Endothelial cell of umbilical vein (primary cell): Measurements from ENCODE around the gene RAD51B.

Experiments used
- EZH2 ChIP-seq: IDR thresholded peaks from 2 replicates; pipeline ENCODE4 v1.6.1; 2012; ENCODE audit warnings: borderline replicate concordance, low read depth, mild to moderate bottlenecking, moderate library complexity, low read length, inconsistent platforms; ENCODE audit not compliant: severe bottlenecking
- FOS ChIP-seq: IDR thresholded peaks from 2 replicates; pipeline ENCODE4 v1.6.1; 2011; ENCODE audit warnings: mild to moderate bottlenecking, low read length, moderate library complexity, borderline replicate concordance; ENCODE audit not compliant: insufficient read depth
- JUN ChIP-seq: IDR thresholded peaks from 2 replicates; pipeline ENCODE4 v1.6.1; 2011; ENCODE audit warnings: borderline replicate concordance, low read depth; ENCODE audit not compliant: insufficient read length, insufficient read depth
- MYC ChIP-seq: IDR thresholded peaks from one replicate; pipeline ENCODE4 v1.6.1; 2011; ENCODE audit warnings: mild to moderate bottlenecking, low read depth, low read length
- POLR2A ChIP-seq: IDR thresholded peaks from 2 replicates; pipeline ENCODE4 v1.6.1; 2012; ENCODE audit warnings: low read depth, mild to moderate bottlenecking, control low read depth, low read length
- POLR2AphosphoS5 ChIP-seq: IDR thresholded peaks from 2 replicates; pipeline ENCODE4 v1.6.1; 2012; ENCODE audit warnings: low read depth, mild to moderate bottlenecking, control low read depth, low read length, moderate library complexity; ENCODE audit not compliant: insufficient read depth
- TF ChIP-seq, protein P1 (sequence below), 2 donors: IDR thresholded peaks; 1 replicate in 1 of 2; 2 replicates in 1 of 2; pipeline ENCODE4 v1.5.1; 2011; ENCODE audit warnings: low read length in 2 of 2, mild to moderate bottlenecking in 2 of 2, moderate library complexity in 2 of 2, control low read depth in 1 of 2, inconsistent platforms in 1 of 2, low read depth in 1 of 2; ENCODE audit not compliant: insufficient read depth in 1 of 2; ENCODE audit errors: extremely low read depth in 1 of 2
- TF ChIP-seq, protein P2 (sequence below): IDR thresholded peaks from 2 replicates; pipeline ENCODE4 v1.6.1; 2011; ENCODE audit not compliant: insufficient read depth, insufficient read length

DNA sequence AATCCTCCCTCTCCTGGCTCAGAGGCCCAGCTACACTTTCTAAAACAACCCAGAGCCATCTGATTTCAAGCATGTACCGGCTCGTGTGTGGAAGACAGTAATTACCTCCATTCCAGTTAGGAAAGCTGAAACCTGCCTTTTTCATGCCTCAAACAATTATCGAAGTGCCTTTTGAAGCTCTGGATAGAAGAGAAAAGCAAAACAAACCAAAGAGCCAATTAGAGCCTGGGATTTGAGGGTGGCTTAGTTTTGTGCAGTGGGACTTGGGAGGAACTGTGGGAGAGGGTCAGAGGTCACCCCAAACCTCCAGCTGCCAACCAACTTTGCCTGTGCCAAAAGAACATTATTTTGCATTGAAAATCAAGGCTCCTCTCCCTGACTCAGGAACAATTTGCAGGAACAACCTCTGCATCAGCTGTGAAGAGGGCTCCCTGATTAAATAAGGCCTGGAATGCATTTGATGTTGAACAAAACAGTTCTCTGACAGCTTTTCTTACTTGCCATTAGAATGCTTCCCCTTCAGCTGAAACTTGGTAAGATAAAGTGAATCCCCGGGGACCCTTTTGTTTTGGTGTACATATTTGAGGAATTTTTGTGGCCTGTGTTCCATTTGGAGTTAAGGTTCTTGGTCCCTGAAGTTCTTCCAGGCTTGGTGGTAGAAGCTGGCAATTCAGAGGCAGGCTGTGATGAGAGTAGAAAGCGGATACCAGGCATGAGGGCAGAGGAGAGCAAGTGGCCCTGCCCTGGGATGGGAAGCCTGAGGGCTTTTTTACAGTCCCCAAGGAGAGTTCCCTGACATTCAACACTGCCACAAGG, 703.1 kb downstream of the RAD51B start:
- TF ChIP-seq POLR2A (no peak), MYC (no peak), JUN (no peak), EZH2 (no peak), POLR2AphosphoS5 (no peak), FOS (no peak)
- TF ChIP-seq, protein P1, sequence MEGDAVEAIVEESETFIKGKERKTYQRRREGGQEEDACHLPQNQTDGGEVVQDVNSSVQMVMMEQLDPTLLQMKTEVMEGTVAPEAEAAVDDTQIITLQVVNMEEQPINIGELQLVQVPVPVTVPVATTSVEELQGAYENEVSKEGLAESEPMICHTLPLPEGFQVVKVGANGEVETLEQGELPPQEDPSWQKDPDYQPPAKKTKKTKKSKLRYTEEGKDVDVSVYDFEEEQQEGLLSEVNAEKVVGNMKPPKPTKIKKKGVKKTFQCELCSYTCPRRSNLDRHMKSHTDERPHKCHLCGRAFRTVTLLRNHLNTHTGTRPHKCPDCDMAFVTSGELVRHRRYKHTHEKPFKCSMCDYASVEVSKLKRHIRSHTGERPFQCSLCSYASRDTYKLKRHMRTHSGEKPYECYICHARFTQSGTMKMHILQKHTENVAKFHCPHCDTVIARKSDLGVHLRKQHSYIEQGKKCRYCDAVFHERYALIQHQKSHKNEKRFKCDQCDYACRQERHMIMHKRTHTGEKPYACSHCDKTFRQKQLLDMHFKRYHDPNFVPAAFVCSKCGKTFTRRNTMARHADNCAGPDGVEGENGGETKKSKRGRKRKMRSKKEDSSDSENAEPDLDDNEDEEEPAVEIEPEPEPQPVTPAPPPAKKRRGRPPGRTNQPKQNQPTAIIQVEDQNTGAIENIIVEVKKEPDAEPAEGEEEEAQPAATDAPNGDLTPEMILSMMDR (IDR thresholded peaks at IDR 0.05; ENCODE audit: extremely low read depth in 1 of 2, insufficient read depth in 1 of 2, low read depth in 1 of 2, low read length in 2 of 2) = no peak
- TF ChIP-seq, protein P2, sequence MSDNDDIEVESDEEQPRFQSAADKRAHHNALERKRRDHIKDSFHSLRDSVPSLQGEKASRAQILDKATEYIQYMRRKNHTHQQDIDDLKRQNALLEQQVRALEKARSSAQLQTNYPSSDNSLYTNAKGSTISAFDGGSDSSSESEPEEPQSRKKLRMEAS = no peak
